GM21423 (cell line): ENCODE data around the gene BICRA.
"Not testable (repeated sequence)": the region's sequence is repeated elsewhere in the genome, so short reads cannot be mapped to it uniquely, and the experiment has no call there.

Source experiments
- ATAC-seq: cut with Tn5 transposase; IDR thresholded peaks from one replicate; pipeline ENCODE4 v1.9.1; 2021; ENCODE audit warnings: mild to moderate bottlenecking, moderate library complexity; ENCODE audit not compliant: unreplicated experiment

Gene BICRA

DNA sequence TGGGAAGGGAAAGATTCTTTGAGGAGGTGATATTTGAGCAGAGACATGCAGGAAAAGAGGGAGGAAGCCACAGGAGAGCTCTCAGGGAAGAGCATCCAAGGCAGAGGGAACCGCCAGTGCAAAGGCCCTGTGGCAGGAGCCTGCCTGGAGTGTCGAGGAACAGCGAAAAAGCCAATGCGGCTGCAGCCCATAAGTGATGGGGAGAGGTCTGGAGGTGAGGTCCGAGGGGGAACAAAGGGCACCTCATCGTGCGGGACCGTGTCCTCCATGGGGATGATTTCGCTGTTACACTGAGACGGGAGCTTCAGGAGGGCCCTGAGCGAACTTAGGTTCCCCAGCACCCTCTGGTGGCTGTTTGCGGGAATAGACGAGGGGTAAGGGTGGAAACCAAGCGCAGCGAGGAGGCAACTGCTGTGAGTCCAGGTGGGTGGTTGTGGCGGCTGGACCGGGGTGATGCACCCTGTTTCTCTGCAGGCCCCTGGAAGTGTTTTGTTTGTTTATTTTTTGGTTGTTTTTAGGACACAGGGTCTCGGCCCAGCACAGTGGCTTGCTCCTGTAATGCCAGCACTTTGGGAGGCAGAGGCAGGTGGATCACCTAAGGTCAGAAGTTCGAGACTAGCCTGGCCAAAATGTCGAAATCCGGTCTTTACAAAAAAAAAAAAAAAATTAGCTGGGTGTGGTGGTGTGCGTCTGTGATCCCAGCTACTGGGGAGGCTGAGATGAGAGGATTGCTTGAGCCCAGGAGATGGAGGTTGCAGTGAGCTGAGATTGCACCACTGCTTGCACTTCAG lies 98.4 kb downstream of the BICRA start:
- ATAC-seq, result no peak

DNA sequence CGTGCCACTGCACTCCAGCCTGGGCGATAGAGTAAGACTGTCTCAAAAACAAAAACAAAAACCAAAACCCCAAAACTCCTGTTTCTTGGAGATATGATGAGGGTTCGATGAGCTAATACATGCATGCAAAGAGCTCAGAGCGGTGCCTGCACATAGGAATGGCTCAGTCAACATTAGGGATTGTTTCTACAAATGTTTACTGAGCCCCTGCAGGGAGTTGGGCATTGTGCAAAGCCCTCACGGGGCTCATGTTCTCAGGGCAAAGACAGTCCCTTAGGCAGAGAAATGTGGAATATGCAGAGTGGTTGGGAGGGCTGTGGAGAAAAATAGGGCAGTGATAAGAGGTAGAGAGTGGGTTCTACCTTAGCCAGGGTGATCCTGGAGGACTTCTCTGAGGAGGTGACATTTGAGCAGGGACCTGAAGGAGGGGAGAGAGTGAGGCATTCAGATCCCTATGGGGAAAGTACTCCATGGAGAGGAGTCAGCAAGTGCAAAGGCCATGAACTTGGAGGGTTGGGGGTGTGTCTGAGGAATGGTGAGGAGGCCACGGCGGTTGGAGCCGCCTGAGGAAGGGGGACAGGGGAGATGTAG lies 102.8 kb downstream of the BICRA start:
- no peak for ATAC-seq

DNA sequence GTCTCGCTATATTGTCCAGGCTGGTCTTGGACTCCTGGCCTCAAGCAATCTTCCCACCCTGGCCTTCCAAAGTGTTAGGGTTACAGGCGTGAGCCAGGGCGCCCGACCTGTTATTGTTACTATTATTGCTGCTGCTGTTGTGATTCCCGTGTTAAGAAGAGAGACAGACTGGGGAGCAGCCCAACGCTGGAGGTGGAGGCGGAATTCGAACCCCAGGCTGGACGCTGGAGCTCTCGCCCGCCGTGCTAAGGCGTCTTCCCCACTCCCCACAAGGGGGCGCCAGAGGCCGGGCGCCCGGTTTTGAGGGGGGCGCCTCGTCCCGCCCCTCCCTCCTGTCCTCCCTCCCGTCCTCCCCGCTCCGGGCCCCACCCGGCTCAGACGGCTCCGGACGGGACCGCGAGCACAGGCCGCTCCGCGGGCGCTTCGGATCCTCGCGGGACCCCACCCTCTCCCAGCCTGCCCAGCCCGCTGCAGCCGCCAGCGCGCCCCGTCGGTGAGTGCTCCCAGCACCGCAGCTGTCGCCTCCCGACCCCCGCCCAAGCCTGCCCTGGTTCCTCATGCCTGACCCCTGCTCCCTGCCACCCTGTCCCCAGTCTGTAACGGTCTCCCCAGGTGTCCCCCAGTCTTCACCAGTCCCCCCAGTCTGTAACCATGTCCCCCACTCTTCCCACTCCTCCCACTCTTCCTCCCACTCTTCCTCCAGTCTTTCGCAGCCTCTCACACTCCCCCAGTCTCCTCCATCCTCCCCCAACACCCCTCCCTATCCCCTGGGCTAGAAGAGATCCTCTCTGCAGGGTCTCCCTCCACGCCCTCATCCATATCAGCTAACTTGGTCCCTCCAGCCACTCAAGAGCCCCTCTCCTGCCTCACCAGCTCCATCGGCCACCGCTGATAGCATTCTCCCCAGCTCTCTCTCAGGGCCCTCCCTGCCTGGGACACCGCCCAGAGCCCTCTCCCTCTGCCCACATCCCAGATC lies 104.4 kb downstream of the BICRA start, which contains the start of gene EHD2:
Gene EHD2 (plus strand): TSS at position 377 of the 976 bp plus-strand sequence. CDS start 3,191 bp downstream, outside the sequence.
- no peak for ATAC-seq

DNA sequence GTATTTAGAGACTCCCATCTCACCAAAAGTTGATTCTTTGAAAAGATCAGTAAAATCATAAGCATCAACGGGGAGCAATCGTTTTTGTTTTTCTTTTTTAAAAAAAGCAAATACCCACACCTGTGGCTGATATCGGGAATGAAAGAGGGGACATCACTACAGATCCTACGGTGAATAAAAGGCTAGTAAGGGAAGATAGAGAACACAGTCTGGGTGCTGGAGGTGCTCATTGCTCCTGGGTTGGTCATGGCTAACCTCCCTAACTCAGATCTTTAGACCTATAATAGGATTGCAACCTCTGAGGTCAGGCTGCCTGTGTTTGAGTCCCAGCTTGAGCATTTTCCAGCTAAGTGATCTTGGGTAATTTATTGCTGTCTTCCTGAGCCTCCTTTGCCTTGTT lies 105.4 kb downstream of the BICRA start:
- no peak for ATAC-seq

DNA sequence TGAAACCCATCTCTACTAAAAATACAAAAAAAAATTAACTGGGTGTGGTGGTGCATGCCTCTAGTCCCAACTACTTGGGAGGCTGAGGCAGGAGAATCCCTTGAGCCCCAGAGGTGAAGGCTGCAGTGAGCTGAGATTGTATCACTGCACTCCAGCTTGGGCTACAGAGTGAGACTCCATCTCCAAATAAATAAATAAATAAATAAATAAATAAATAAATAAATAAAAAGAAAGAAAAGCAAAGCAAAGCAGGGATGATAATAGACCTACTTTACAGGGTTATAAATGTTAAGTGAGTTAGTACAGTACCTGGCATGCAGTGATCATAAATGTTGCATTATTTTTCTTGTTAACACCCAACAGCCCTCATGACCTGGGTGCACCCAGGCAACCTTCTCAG lies 105.9 kb downstream of the BICRA start:
- ATAC-seq, result not testable (repeated sequence)

DNA sequence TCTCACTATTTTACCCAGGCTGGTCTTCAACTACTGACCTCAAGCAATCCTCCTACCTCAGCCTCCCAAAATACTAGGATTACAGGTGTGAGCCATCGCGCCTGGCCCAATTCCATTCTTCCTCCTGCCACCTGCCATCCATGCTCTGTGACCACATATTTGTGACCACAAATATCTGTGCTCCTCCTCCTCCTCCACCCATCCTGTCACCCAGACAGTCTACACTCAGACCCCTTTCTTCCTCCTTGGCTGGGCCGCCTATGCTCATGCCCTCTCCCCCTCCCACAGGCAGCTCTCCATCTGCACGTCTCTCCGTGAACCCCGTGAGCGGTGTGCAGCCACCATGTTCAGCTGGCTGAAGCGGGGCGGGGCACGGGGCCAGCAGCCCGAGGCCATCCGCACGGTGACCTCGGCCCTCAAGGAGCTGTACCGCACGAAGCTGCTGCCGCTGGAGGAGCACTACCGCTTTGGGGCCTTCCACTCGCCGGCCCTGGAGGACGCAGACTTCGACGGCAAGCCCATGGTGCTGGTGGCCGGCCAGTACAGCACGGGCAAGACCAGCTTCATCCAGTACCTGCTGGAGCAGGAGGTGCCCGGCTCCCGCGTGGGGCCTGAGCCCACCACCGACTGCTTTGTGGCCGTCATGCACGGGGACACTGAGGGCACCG lies 107.5 kb downstream of the BICRA start:
- ATAC-seq, result no peak

DNA sequence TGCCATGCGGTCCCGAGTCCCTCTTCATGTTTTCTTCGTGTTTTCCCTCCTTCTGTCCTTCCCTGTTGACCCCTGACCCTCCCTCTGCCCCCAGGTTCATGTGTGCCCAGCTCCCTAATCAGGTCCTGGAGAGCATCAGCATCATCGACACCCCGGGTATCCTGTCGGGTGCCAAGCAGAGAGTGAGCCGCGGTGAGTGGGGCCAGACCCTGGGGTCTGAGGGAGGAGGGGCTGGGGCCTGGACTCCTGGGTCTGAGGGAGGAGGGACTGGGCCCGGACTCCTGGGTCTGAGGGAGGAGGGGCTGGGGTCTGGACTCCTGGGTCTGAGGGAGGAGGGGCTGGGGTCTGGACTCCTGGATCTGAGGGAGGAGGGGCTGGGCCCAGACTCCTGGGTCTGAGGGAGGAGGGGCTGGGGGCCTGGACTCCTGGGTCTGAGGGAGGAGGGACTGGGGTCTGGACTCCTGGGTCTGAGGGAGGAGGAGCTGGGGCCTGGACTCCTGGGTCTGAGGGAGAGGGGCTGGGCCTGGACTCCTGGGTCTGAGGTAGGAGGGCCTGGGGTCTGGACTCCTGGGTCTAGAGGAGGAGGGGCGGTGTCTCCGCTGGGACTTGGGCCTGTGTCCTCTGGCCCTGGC lies 109.6 kb downstream of the BICRA start:
- not testable (repeated sequence) for ATAC-seq

DNA sequence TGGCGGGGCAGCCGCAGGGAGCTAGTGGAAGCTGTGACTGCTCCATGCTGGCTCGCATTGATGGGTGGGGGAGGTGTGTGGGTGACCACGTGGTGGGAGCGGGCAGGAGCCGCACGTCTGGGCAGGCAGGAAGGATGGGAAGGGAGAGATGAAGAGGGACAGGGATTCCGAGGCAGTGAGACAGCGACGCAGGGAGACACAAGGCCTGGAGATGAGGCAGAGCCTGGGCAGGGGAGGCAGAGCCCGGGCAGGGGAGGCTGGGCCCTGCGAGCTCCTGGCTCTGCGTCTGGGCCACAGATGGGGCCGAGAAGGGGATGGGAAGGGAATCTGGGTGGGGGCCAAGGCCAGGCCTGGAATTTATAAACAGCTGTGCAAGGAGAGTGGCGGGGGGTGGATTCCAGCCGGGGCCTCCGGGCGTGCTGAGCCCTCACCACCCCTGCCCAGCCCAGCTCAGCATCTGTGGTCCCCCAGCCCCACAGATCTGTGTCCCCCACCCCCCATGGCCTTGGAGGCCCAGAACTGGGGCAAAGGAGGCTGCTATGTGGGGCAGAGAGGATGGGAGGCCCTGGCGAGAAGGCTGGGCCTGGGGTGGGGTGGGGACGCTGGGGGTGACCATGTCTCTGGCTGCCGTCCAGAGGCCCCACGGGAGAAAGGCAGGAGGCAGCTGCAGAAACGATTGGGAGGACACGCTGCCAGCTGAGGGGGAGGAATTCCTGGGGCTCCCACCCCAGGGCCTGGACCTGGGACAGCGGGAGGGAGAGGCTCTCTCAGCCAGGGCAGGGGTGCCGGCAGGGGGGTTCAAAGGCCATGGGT lies 110.3 kb downstream of the BICRA start:
- ATAC-seq, result no peak

DNA sequence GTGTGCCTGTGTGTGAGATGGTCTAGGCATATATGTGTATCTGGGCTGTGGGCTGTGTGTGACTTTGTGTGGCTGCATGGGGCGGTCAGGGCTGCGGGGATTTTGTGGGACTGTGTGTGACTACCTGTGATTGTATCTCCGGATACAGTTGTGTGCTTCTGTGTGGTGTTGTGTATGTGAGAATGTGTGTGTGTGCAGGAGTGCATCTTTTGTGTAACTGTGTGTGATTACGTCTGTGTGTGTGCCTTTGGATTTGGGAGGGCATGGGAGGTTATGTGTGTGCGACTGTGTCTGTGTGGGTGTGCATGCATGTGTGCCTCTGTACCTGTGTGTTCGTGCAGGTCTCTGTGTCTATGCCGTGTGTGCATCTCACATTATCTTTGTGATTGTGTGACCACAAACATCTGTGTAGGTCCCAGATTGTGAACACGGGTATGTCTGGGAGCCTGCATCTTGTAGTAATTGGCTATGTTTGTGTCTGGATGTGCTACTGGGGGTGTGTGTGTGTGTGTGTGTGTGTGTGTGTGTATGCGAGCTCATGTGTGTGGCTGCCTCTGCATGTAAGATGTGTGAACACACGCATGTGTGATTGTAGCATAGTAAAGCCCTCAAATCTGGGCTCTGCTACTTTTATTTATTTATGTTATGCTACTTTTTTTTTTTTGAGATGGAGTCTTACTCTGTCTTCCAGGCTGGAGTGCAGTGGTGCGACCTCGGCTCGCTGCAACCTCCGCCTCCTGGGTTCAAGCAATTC lies 111.9 kb downstream of the BICRA start:
- no peak for ATAC-seq

DNA sequence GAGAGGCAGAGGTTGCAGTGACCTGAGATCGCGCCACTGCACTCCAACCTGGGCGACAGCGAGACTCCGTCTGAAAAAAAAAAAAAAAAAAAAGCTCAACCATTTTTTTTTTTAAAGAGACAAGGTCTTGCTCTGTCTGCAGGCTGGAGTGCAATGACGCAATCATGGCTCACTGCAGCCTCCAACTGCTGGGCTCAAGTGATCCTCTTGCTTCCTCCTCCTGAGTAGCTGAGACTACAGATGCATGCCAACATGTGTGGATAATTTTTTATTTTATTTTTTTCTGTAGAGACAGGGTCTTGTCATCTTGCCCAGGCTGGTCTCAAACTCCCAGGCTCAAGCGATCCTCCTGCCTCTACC lies 114.6 kb downstream of the BICRA start:
- ATAC-seq, result no peak

DNA sequence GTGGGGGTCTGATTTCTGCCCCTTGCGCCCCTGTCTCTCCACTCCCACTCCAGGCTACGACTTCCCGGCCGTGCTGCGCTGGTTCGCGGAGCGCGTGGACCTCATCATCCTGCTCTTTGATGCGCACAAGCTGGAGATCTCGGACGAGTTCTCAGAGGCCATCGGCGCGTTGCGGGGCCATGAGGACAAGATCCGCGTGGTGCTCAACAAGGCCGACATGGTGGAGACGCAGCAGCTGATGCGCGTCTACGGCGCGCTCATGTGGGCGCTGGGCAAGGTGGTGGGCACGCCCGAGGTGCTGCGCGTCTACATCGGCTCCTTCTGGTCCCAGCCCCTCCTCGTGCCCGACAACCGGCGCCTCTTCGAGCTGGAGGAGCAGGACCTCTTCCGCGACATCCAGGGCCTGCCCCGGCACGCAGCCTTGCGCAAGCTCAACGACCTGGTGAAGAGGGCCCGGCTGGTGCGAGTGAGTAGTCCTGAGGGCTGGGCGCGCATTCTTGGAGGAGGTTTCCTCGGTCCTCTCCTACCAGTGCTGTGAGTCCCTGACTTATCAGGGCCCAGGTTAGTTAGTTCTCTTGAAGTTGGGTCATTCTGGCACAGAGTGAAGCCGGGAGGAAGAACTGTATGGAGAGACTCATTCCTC lies 116.9 kb downstream of the BICRA start:
- ATAC-seq, result no peak

DNA sequence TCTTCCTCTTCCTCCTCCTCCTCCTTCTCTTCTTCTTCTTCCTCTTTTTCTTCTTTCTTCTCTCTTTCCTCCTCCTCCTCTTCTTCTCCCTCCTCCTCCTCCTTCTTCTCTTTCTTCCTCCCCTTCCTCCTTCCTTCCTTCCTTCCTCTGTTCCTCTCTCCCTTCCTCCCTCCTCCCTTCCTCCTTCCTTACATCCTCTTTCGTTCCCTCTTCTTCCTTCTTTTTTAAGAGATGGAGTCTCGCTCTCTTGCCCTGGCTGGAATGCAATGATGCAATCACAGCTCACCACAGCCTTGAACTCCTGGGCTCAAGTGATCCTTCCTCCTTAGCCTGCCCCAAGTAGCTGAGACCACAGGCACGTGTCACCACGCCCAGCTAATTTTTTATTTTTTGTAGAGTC lies 117.5 kb downstream of the BICRA start:
- no peak for ATAC-seq

DNA sequence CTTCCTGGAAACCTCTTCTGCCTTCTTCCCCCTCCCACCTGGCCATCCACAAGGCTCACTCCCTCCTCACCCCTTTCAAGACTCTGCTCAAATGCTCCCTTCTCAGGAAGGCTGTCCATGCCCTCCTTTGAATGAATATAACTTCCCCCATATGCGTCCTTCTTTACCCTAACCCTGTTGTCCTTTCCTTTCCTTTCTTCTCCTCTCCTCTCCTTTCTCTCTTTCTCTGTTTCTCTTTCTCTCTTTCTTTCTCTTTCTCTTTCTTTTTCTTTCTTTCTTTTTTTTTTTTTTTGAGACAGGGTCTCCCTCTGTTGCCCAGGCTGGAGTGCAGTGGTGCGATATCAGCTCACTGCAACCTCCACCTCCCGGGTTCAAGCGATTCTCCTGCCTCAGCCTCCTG lies 119.4 kb downstream of the BICRA start:
- ATAC-seq, result not testable (repeated sequence)

DNA sequence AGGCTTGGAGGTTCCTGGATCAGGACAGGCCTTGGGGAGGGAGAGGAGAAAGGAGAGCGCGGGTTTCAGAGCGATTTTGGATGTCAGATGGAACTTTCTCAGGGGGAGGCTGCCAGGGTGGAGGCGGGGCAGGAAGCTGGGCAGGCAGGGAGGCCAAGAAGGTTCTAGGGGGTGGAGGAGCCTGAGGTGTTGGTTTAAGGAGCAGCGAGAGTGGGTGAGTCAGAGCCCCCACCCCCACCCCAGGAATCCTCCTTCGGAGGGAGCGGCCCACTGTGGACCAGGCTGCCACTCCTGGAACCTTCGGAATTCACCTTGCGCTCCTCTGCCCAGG lies 120.5 kb downstream of the BICRA start:
- no peak for ATAC-seq

DNA sequence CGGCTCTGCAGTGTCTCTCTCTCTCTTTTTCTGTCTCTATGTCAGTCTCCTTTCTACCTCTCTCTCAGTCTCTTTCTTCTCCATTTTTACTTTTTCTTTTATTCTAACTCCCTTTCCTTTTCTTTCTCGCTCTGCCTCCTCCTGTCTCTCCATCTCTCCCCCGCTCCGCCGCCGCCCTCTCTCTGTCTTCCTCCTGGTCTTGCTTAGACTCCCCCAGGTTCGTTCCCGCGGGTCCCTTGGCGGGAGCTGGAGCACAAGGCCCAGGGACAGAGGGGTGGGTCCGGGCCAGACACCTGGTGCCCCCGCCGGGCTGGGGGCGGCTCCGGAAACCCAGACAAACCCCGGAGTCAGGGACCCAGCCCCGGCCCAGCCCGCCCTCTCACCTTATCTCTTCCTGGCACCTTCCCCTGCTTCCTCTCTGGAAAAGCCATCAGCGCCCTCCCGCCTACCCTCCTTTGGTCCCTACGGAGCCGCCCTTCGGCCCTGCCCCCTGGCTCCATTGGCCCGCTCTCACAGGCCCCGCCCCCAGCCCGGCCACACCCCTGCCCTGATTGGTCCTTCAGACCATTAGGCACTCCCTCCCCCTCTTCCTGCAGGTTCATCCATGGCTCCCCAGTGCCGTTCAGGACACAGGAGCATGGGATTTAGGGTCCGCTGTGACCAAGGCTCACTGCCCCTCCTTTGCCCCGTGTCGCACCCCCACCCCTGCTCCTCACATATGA lies 121.0 kb downstream of the BICRA start:
- ATAC-seq, result no peak

DNA sequence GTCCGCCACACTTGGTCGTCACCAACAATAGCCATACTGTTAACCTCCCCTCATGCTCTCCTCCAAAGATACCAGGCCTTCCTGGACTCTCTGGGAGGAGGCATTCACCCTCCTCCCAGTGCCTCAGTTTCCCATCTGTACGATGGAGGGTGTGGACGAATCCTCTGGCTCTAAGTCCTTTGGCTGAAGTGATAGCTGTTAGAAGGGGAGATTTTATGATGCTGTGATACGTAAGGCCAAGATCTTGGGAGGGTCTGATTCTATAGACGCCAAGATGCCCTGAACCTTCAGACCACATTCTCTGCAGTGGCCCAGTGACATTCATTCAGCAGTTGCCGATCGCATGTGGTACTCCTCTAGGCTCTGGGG lies 121.6 kb downstream of the BICRA start:
- ATAC-seq, result no peak

DNA sequence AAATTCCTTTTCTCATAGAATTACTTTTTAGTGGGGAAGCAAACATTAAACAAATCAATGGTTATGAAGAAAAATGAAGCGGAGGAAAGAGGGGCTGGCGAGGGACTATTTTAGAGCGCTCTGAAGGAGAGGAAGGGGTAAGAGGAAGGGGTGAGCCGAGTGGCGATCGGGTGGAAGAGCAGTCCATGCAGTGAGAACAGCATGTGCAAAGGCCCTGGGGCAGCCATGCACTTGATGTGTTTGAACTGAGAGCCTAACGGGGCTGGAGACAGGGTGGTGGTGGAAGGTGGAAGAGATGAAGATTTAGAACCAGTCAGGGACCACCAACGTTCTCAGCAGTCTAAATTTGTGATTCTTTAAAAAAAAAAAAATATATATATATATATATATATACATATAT lies 122.0 kb downstream of the BICRA start:
- ATAC-seq, result no peak

DNA sequence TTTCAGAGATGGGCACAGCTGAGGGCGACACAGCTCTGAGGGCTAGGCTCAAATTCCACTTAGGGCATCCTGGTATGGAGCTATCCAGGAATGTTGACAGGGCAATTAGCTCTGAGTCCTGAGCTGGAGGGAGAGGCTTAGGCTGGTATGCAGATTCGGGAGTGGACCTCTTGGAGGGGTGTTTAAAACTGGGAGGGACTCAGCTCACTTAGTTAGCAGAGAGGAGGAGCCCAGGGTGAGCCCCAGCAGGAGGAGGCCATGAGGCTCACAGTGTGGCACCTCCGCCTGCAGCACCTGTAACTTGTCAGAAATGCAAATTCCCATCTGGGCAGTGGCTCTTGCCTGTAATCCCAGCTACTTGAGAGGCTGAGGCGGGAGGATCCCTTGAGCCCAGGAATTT lies 126.2 kb downstream of the BICRA start:
- ATAC-seq, result no peak
